ENCODE measurements around the gene NGDN. TPM values are rescaled to one million over a fixed set of nuclear protein-coding genes. Genes with fewer than 3 reads are reported as not detected.
"Not testable (repeated sequence)": the region's sequence is repeated elsewhere in the genome, so short reads cannot be mapped to it uniquely, and the experiment has no call there.

NGDN gene, protein sequence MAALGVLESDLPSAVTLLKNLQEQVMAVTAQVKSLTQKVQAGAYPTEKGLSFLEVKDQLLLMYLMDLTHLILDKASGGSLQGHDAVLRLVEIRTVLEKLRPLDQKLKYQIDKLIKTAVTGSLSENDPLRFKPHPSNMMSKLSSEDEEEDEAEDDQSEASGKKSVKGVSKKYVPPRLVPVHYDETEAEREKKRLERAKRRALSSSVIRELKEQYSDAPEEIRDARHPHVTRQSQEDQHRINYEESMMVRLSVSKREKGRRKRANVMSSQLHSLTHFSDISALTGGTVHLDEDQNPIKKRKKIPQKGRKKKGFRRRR
- 47.6 and 52.1 TPM in 2 replicates for total RNA-seq (2014; rRNA removed; shearing (Covaris generic))

DNA sequence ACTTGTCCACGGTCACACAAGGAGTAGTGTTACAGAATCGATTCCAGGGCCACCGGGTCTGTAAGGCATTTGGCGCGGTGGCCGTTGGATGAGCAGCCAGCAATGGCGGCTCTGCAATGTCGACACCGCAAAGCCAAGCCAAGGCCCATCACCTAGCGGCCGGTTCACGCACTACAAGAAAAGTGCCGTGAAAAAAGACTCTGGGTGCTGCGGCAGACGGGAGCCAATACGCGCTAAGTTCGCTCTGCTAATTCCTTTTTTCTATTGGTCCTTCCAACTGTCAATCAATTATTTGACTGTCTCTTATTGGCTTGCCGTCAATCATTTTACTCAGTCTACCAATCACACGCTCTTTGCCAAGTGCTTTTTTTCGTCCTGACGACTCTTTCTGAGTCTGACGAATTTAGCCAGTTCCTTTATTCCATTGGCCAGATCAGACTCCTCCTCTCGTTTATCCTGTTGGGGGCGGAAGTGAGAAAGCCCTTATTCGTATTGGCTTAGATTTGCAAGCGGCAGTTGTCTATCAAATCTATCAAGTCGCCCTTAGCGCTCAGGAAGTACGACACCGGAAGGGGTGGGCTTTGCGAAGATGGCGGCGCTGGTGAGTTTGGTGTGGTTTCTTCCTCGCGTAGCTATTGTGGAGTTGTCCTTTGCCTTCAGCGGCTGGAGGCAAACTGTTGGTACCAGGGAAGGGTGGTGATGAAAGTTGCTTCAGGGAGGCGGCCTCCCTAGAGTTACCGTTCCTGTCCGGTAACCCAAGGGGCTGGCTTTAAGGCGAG lies at the start of gene NGDN:
Gene NGDN (plus strand): TSS at position 577 of the 779 bp plus-strand sequence. CDS start 13 bp downstream, at position 590.
- in situ Hi-C loops (cut with HindIII; ENCODE audit: low sequenced_read_pairs) = no loop called here

DNA sequence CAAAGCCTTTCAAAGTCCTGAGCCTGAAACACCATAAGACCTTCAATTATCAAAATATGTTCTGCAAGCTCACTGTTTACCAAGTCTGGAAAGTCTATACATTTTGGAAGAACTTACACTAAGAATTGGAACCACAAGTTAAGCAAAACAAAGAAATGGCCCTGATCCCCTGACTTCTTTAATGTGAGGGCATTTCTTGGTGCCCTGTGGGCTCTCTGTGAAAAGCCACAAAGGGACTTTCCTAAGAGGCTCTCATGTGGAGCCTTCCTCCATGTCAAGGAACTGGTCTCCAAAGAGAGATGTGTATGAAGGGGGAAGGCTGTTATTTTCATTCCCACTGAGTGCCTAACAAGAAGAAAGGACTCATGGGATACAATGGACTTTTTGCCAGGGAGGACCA lies 47.9 kb upstream of the NGDN start:
- in situ Hi-C loops (cut with HindIII; ENCODE audit: low sequenced_read_pairs) = no loop called here
- DNase-seq (ENCODE audit: low spot score) = no peak

More for the DNA sequence above, at the start of gene NGDN:
- DNase-seq (ENCODE audit: low spot score) = peak; percentile 100

DNA sequence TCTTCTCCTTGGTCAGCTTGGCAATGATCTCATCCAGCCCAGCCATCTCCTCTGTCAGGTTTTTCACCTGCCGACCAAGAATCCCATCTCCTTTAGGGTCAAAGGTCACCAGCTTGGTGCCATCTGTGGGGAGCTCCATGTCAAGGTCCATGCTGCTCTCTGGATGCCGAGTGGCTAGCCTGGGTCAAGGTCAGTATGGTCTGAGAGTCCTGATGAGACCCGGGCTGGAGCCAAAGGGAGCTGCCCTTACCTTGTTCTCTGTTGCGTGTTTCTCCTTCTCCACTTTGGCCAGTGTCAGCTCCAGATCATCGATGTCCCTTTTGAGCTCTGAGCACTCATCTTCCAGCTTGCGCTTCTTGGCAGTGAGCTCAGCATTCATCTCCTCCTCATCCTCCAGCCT lies 45.8 kb upstream of the NGDN start:
- in situ Hi-C loops (cut with HindIII; ENCODE audit: low sequenced_read_pairs) = no loop called here
- DNase-seq (ENCODE audit: low spot score) = no peak

DNA sequence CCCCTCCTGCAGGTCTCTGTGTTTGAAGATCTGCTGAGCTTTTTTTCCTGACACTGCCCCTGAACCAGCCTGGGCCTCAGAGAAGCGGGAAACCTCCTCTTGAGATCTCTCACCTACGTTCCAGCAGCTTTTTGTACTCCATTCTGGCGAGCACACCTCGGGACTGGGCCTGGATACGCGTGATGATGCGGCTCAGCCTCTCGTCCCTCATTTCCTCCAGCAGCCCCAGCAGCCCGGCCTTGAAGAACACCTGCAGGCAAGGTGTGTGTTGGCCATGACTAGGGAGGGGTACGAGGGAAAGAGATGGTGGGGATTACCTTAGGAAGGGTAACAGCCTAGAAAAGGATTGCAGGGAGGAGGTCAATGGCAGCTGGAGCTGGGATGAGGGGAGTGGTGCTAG lies 44.3 kb upstream of the NGDN start:
- DNase-seq (ENCODE audit: low spot score) = no peak
- in situ Hi-C loops (cut with HindIII; ENCODE audit: low sequenced_read_pairs) = no loop called here

DNA sequence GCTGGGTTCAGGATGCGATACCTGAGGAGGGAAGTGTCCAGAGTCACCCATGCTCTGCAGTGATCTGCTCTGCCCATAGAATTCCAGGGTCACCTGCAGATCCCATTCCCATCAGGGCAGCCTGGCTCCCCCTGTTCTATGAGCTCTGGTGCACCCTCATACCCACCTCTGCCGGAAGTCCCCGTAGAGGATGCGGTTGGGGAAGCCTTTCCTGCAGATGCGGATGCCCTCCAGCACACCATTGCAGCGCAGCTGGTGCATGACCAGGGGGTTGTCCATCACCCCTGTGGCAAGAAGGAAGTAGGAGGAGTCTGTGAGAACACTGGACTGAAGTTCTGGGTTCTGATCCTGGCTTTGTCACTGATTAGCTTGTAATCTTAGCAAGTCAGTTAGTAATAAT lies 43.7 kb upstream of the NGDN start:
- DNase-seq (ENCODE audit: low spot score); in situ Hi-C loops (cut with HindIII; ENCODE audit: low sequenced_read_pairs): not testable (repeated sequence)

DNA sequence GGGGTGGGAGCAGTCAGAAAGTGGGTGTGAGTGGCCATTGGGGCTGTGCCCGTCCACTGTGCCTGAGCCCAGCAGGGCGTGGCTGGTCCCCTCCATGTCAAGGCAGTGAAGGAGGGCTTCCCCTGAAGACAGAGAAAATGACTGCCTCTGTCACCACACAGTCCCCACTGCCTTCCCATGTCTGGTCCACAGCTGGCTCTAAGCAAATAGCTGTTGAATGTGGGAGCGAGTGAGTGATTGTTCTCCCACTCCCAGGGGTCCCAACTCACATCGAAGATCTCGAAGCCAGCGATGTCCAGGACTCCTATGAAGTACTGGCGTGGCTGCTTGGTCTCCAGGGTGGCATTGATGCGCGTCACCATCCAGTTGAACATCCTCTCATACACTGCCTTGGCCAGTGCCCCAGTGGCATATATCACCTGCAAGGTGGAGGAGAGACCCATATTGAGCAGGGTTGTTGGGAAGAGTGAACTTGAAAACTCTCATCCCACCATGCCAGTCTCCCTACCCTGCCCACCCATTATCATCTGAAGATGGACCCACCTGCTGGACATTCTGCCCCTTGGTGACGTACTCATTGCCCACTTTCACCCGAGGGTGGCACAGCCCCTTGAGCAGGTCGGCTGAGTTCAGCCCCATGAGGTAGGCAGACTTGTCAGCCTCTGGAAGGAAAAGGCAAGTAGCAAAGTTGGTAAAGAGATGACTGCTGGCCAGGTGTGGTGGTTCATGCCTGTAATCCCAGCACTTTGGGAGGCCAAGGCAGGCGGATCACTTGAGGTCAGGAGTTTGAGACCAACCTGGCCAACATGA lies 40.6 kb upstream of the NGDN start:
- in situ Hi-C loops (cut with HindIII; ENCODE audit: low sequenced_read_pairs) = no loop called here
- no peak for DNase-seq (ENCODE audit: low spot score)

DNA sequence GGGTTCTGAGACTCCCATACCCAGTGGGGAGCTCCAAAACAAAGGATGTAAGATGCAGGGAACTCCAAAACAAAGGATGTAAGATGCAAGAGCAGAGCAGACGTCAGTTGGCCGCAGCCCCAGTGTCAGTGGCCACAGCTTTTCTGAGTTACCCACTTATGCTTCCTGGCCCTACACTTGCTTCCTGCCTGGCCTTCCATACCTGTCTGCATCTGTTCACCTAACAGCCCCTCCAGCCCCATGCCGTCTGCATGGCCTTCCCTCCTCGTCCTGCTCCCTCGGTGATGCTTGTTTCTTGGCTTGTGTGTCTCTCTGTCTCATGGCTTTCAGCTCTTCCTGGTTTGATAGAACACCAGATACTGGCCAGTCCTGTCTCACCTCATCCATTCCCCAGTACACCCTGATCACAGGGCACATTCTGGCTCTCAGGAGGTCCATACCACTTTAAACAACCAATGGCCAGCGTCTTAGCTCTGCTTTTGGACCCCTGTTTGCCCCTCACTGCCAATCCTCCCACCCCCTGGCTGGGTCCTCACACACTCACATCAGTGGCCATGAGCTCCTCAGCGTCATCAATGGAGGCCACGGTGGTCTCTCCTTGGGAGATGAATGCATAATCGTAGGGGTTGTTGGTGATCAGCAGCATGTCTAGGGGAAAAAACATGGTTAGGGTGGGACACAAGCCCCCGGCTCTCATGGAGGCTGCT lies 39.3 kb upstream of the NGDN start:
- DNase-seq (ENCODE audit: low spot score) = no peak
- in situ Hi-C loops (cut with HindIII; ENCODE audit: low sequenced_read_pairs) = no loop called here

DNA sequence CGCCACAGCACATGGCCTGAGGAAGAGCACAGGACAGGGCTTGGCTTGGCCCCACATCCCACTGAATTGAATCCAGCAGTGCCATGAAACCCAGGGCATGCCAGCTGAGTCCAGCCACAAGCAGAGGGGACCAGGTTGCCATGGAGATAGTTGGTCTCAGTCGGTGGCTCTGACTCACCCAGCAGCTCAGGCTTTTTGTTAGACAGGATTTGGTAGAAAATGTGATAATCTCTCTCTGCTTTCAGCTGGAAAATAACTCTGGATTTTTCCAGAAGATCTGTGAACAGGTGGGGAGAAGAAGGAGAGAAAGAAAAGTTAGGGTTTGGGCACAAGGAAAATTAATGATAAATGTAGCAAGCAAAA lies 38.8 kb upstream of the NGDN start:
- in situ Hi-C loops (cut with HindIII; ENCODE audit: low sequenced_read_pairs) = no loop called here
- peak; percentile 7 for DNase-seq (ENCODE audit: low spot score)

DNA sequence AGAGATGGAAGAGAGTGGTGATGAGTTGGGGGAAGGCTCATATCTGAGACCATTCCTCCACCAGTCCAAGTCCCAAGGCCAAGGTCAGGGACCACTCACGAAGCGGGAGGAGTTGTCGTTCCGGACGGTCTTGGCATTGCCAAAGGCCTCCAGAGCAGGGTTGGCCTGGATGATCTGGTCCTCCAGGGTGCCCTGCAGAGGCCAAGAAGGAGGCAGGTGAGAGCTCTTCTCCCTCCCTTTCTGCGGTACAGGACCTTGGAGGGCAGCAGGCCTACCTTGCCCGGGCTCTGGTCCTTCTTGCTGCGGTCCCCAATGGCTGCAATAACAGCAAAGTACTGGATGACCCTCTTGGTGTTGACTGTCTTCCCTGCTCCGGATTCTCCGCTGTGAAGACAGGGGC lies 38.0 kb upstream of the NGDN start:
- no peak for DNase-seq (ENCODE audit: low spot score)
- in situ Hi-C loops (cut with HindIII; ENCODE audit: low sequenced_read_pairs) = no loop called here

DNA sequence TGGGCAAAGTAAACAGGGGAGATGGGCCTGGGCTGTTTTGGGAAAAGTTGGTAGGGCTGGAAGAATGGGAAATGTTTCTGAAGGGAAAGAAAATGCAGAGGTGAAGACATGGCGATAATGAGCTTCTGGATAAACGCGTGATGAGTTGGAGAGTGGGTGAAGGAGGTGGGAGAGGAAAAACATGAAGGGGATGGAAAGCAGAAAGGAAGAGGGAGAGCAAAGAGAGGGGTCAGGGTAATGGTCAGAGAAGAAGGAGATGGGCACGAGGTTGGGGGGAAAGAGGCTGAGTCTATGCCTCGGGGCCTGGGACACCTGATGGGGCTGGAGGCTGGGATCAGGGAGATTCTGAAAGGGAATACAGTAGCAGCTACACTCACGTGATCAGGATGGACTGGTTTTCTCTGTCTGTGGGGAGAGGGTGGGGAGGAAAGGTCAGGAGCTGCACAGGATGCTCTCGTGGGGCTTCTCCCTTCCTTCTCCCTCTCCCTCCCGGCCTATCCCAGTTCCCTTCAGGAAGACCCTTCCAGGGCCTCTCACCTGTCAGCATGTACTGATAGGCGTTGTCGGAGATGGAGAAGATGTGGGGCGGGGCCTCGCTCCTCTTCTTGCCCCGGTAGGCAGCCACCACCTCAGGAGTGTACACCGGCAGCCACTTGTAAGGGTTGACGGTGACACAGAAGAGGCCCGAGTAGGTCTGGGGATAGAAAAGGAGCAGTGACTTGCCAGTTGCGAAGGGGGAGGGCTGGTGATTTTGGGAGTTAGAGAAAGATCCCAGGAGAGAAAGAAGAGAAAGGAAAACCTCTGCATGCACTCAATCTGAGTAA lies 37.2 kb upstream of the NGDN start:
- no peak for DNase-seq (ENCODE audit: low spot score)
- in situ Hi-C loops (cut with HindIII; ENCODE audit: low sequenced_read_pairs) = no loop called here

DNA sequence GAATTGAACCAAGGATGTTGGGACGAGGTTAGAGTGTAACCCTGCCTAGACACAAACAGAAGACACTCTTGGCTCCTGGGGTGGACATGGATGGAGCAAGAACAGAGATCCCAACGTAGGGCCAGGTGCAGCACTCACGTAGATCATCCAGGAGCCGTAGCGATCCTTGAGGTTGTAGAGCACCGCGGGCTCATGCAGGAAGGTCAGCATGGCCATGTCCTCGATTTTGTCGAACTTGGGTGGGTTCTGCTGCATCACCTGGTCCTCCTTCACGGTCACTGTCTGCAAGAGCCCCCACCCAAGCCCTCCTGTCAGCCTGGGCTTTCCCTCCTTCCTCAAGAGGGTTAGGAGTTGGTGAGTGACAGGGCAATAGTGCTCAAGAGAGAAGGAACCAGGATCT lies 36.6 kb upstream of the NGDN start:
- in situ Hi-C loops (cut with HindIII; ENCODE audit: low sequenced_read_pairs) = no loop called here
- no peak for DNase-seq (ENCODE audit: low spot score)

DNA sequence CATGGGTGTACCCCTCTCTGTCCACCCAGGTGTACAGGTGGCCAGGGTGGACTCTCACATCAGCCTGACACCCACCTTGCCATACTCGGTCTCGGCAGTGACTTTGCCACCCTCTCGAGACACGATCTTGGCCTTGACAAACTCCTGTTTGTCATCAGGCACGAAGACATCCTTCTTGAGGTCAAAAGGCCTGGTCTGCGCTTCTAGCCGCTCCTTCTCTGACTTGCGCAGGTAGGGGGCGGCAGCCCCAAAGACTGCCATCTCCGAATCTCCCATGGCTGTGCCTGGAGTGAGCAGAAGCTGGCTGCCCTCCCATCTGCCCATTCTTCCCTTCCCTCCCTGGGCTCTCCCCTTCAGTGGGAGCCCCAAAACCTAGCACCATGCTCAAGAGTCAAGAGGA lies 36.0 kb upstream of the NGDN start:
- DNase-seq (ENCODE audit: low spot score) = no peak
- in situ Hi-C loops (cut with HindIII; ENCODE audit: low sequenced_read_pairs) = no loop called here

DNA sequence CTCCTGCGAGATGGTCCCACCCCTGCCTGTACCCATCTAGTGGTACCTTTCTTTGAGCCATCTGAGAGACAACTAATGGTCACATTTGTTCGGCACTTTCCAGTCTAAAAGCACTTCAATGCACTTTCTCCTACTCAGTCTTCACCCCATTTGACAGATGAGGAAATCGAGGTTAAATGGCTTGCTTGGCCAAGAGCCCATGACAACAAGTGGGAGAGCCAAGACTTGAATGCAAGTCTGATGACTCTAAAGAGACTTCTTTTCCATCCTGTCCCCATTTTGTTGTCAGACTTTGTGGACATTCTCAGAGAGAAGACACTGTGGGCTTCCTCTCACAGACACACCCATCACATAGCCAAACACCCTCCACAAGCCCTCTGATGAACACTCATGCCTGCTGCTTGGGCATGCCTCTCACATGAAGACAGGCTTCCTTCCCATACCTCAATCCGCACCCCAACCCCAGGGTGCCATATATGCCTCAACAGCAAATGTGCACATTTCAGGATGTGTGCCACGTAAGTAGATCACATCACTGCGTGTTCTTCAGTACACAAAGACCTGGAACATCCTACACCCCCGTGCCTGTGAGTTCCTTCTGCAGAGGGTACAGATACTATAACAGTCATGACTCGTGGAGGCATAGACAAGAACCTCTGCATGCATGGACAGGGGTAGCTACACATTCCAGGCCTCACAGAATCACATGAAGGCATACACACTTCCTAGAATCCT lies 34.8 kb upstream of the NGDN start:
- in situ Hi-C loops (cut with HindIII; ENCODE audit: low sequenced_read_pairs) = no loop called here
- DNase-seq (ENCODE audit: low spot score) = no peak

DNA sequence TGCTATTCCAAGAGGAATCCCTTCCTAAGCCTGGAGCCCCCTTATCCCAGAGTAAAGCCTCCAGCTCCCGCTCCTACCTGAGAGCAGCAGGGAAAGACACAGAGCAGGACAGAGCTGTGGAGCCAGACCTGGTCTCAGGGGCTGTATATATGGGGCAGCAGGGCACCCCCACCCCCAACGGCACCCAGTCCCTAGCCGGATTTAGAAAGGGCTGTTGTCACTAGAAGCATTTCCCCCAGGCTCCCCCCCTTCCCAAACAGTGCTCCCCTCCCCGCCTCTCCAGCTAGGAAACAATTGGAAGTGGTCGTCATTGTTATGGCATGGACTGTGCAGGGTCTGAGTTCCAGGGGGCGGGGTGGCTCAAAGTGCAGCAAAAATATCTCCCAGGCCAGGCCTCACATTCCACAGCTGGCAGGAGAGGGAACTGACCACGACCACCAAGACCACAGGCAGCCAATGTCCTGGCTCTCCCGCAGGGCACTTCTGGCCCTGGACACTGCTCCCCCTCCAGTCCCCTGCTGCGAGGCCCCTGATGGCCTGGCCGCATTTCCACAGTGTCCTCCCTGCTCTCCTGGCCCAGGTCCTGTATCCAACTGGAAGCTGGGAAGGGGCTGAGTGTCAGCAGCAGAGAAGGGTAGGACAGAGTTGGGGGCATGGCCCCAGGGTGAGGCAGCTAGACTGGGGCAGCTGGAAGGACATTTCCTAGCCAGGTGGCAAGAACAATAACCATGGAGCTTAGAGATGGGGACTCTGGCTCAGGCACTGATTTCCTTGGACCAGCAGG lies 33.8 kb upstream of the NGDN start, which contains the start of gene MYH7:
Gene MYH7 (minus strand): TSS at position 118 of the 784 bp plus-strand sequence. CDS start 1,928 bp downstream, outside the sequence.
- no peak for DNase-seq (ENCODE audit: low spot score)
- in situ Hi-C loops (cut with HindIII; ENCODE audit: low sequenced_read_pairs) = no loop called here

DNA sequence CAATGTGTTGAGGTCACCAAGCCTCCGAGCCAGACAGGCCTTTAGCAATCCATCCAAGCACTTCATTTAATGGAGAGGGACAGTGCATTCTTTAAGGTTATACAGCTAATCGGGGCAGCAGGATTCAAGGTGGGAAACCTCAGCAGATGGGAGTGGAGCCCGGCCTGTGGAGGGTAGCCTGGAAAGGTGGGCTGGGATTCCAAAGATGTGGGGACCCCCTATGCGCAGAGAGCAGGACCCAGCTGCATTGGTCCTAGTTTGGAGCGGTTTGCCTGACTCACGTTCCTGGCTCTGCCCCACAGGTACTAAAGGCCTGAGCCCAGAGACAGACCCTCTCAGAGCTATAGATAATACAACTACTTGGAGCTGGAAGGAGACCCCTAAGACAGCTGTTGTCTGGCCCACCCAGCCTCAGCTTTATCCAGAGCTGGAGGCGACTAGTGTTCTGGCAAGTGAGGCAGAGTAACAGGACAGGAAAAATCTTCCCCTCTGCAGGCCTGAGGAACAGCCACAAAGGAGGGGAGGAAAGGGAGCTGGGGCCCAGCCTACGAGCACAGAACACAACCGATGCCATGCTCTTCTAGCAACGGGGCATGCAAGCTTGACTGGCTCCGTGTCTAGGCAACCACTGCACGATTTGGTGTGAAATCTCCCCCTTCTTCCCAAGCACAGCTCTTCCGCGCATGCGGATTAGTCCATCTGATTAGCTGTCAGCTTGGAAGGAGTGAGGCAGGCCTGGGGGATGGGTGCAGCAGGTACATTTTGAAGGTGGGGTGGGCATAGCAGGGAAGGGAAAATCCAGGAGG lies 33.0 kb upstream of the NGDN start:
- in situ Hi-C loops (cut with HindIII; ENCODE audit: low sequenced_read_pairs) = no loop called here
- DNase-seq (ENCODE audit: low spot score) = peak; percentile 37

Measured in G401 (cell line).